ENCODE measurements around the gene ZNF358.

- no peak for TF ChIP-seq CTCF (IDR thresholded peaks at IDR 0.05)
- no peak for TF ChIP-seq POLR2AphosphoS5 (IDR thresholded peaks at IDR 0.05)
- TF ChIP-seq EP300 (IDR thresholded peaks at IDR 0.05), result no peak
Observed at GRCh38 chr19:7524523-7524922, 8.6 kb downstream of the ZNF358 start.

Data from sigmoid colon (tissue), 4 donors.